Measurements from ENCODE around the gene CALR.
A peak's percentile ranks its signal among the peaks of the same experiment; 100 is the strongest.
"Not testable (repeated sequence)": the region's sequence is repeated elsewhere in the genome, so short reads cannot be mapped to it uniquely, and the experiment has no call there.

CALR gene

DNA sequence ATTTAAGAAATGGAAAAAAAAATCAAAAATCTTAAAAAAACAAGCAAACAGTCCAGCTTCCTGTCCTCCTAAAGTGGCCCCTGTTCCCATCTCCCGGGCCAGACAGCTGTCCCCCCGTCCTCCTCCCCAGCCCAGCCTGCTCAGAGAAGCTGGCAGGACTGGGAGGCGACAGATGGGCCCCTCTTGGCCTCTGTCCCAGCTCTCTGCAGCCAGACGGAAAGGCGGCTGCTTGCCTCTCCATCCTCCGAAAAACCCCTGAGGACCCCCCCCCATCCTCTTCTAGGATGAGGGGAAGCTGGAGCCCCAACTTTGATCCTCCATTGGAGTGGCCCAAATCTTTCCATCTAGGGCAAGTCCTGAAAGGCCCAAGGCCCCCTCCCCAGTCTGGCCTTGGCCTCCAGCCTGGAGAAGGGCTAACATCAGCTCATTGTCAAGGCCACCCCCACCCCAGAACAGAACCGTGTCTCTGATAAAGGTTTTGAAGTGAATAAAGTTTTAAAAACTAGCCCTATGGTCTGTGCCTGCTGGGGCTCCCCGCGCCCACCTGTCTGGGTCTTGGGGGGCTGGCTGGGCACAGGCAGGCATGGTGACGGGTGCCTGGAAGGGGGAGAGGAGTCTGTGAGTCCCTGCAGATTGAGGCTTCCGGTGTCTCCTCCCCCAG lies 14.9 kb downstream of the CALR start:
- Histone ChIP-seq H3K79me2 (ENCODE audit: control insufficient read depth, insufficient read depth, low read length) (peaks cover 25% of the 10 kb centered on the region), H3K36me3 (ENCODE audit: control insufficient read depth, insufficient read depth, low read length) (peaks cover 12% of the 10 kb centered on the region), H2BK120ac (ENCODE audit: low read depth, low read length) (no peak overlapping the region), H4K5ac (ENCODE audit: low read length) (no peak overlapping the region), H3K4ac (ENCODE audit: low read depth, low read length) (no peak overlapping the region), H3K4me3 (ENCODE audit: low read length) (no peak overlapping the region), H3K9ac (ENCODE audit: low read length) (no peak overlapping the region), H2BK15ac (replicated peaks; ENCODE audit: low read depth) (no peak overlapping the region), H3K4me1 (ENCODE audit: control insufficient read depth, low read depth, low read length) (no peaks in the 10 kb centered on the region), H2AK5ac (ENCODE audit: low read length) (no peak overlapping the region), H3K18ac (ENCODE audit: low read length) (no peak overlapping the region), H3K4me2 (ENCODE audit: low read length) (no peak overlapping the region), H3K27ac (ENCODE audit: low read depth, low read length) (no peak overlapping the region), H3K56ac (ENCODE audit: low read length) (no peak overlapping the region), H2BK5ac (ENCODE audit: low read length) (no peak overlapping the region), H3K27me3 (ENCODE audit: insufficient read depth, low read length, poor library complexity) (no peaks in the 10 kb centered on the region), H4K8ac (ENCODE audit: low read depth, low read length) (no peak overlapping the region), H3K79me1 (ENCODE audit: low read length) (peaks cover 9% of the 10 kb centered on the region), H3K23ac (ENCODE audit: low read length) (no peak overlapping the region)
- WGBS (ENCODE audit: extremely low coverage, insufficient coverage, low lambda C conversion rate), result no CpG with 5 or more reads among the region's 11 CpGs
- no peak for DNase-seq

DNA sequence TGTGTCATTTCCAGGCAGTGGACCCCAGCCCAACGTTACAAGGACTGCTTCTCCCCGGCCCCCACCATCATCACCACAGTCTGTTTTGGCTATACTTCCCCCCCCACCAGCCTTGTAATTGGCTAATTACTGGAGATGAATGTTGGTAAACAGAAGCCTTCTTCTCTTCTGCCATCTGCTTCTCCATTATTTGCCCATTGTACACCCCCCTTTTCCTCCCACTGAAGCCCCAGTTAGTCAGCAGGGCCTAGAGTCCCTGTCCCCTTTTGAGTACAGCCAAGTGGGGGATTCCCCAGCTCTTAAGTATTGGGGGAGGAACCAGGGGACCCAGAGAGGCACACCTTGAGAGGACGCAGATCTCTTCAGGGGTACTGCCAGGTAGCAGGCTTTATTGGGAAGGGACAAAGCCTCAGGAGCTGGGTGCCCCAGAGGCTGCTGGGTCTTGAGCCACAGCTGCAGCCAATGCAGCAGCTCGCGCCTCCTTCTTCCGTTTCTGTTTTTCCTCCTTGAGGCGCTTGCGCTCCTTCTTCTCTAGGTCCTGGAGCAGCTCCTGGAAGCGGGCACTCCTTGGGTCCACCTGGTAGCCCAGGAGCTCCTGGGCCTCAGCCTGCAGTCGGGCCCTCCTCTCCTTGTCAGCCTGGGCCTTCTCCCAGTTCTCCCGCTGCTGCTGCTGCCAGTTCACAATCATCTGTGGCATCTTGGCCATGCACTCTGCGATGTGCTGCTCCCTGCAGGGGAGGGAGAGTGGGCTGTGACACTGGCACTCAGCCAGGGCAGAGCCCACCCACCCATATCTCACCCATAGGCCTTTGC lies 15.6 kb downstream of the CALR start:
- Histone ChIP-seq H2BK5ac (ENCODE audit: low read length) (no peak overlapping the region), H3K4me2 (ENCODE audit: low read length) (no peak overlapping the region), H3K27ac (ENCODE audit: low read depth, low read length) (no peak overlapping the region)

DNA sequence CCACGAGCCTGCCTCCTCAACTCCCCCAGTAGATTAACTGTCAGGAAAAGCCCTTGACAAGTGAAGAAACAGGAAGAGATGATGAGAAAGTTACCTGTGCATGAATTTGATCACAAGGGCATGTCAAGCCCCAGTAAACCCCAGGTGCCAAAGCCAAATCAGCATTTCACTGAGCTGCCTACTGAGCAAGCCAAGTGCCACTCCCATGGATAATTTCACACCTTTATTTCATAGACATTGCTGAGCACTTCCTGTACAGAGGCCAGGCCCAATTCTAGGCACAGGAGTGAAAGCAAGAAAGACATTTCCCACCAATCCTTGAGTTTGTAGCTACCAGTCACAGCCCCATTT lies 16.2 kb downstream of the CALR start:
- Histone ChIP-seq H2AK5ac (ENCODE audit: low read length) (no peak overlapping the region), H3K4me1 (ENCODE audit: control insufficient read depth, low read depth, low read length) (no peaks in the 10 kb centered on the region), H3K23ac (ENCODE audit: low read length) (no peak overlapping the region), H3K4me2 (ENCODE audit: low read length) (no peak overlapping the region), H3K27ac (ENCODE audit: low read depth, low read length) (no peak overlapping the region), H3K9ac (ENCODE audit: low read length) (no peak overlapping the region), H3K4ac (ENCODE audit: low read depth, low read length) (no peak overlapping the region), H3K79me1 (ENCODE audit: low read length) (peaks cover 9% of the 10 kb centered on the region), H4K8ac (ENCODE audit: low read depth, low read length) (no peak overlapping the region), H2BK15ac (replicated peaks; ENCODE audit: low read depth) (no peak overlapping the region), H3K79me2 (ENCODE audit: control insufficient read depth, insufficient read depth, low read length) (peaks cover 25% of the 10 kb centered on the region), H2BK5ac (ENCODE audit: low read length) (no peak overlapping the region), H3K36me3 (ENCODE audit: control insufficient read depth, insufficient read depth, low read length) (peaks cover 9% of the 10 kb centered on the region), H2BK120ac (ENCODE audit: low read depth, low read length) (no peak overlapping the region), H3K56ac (ENCODE audit: low read length) (no peak overlapping the region), H3K4me3 (ENCODE audit: low read length) (no peak overlapping the region), H3K18ac (ENCODE audit: low read length) (no peak overlapping the region), H3K27me3 (ENCODE audit: insufficient read depth, low read length, poor library complexity) (no peaks in the 10 kb centered on the region), H4K5ac (ENCODE audit: low read length) (no peak overlapping the region)
- WGBS (ENCODE audit: extremely low coverage, insufficient coverage, low lambda C conversion rate), result no CpG with 5 or more reads among the region's 1 CpG
- no peak for DNase-seq

More for the DNA sequence above, 15.6 kb downstream of the CALR start:
- no CpG with 5 or more reads among the region's 12 CpGs for WGBS (ENCODE audit: extremely low coverage, insufficient coverage, low lambda C conversion rate)
- H3K79me1 ChIP-seq (ENCODE audit: low read length), result peaks cover 9% of the 10 kb centered on the region
- no peak overlapping the region for H2BK15ac ChIP-seq (replicated peaks; ENCODE audit: low read depth)
- no peak overlapping the region for H4K5ac ChIP-seq (ENCODE audit: low read length)
- no peaks in the 10 kb centered on the region for H3K27me3 ChIP-seq (ENCODE audit: insufficient read depth, low read length, poor library complexity)
- no peak overlapping the region for H2BK120ac ChIP-seq (ENCODE audit: low read depth, low read length)
- H3K4me1 ChIP-seq (ENCODE audit: control insufficient read depth, low read depth, low read length), result no peaks in the 10 kb centered on the region
- no peak overlapping the region for H3K4ac ChIP-seq (ENCODE audit: low read depth, low read length)
- no peak overlapping the region for H3K23ac ChIP-seq (ENCODE audit: low read length)
- H3K9ac ChIP-seq (ENCODE audit: low read length), result no peak overlapping the region
- H4K8ac ChIP-seq (ENCODE audit: low read depth, low read length), result no peak overlapping the region
- H3K4me3 ChIP-seq (ENCODE audit: low read length), result no peak overlapping the region
- peaks cover 12% of the 10 kb centered on the region for H3K36me3 ChIP-seq (ENCODE audit: control insufficient read depth, insufficient read depth, low read length)
- no peak overlapping the region for H3K18ac ChIP-seq (ENCODE audit: low read length)
- DNase-seq, result no peak
- peaks cover 25% of the 10 kb centered on the region for H3K79me2 ChIP-seq (ENCODE audit: control insufficient read depth, insufficient read depth, low read length)
- H2AK5ac ChIP-seq (ENCODE audit: low read length), result no peak overlapping the region
- no peak overlapping the region for H3K56ac ChIP-seq (ENCODE audit: low read length)

DNA sequence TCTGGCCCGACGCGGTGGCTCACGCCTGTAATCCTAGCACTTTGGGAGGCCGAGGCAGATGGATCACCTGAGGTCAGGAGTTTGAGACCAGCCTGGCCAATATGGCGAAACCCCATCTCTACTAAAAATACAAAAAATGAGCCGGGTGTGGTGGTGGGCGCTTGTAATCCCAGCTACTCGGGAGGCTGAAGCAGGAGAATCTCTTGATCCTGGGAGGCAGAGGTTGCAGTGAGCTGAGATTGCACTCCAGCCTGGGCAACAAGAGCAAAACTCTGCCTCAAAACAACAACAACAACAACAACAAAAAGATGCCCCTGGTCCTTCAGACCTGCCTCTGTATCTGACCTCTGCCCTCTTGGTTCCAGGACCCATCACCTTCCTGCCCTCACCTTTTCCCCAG lies 17.2 kb downstream of the CALR start:
- not testable (repeated sequence) for H2BK120ac ChIP-seq (ENCODE audit: low read depth, low read length); H3K4me1 ChIP-seq (ENCODE audit: control insufficient read depth, low read depth, low read length); H2BK15ac ChIP-seq (replicated peaks; ENCODE audit: low read depth); H3K4me3 ChIP-seq (ENCODE audit: low read length); H3K4ac ChIP-seq (ENCODE audit: low read depth, low read length); H2AK5ac ChIP-seq (ENCODE audit: low read length); H3K18ac ChIP-seq (ENCODE audit: low read length); H3K27me3 ChIP-seq (ENCODE audit: insufficient read depth, low read length, poor library complexity); H4K8ac ChIP-seq (ENCODE audit: low read depth, low read length); H3K27ac ChIP-seq (ENCODE audit: low read depth, low read length); DNase-seq; H3K79me1 ChIP-seq (ENCODE audit: low read length); H2BK5ac ChIP-seq (ENCODE audit: low read length); H3K23ac ChIP-seq (ENCODE audit: low read length); H4K5ac ChIP-seq (ENCODE audit: low read length); H3K36me3 ChIP-seq (ENCODE audit: control insufficient read depth, insufficient read depth, low read length)
- H3K56ac ChIP-seq (ENCODE audit: low read length), result peak overlapping the region; percentile 96
- no CpG with 5 or more reads among the region's 9 CpGs for WGBS (ENCODE audit: extremely low coverage, insufficient coverage, low lambda C conversion rate)
- peak overlapping the region; percentile 66 for H3K4me2 ChIP-seq (ENCODE audit: low read length)
- peaks cover 25% of the 10 kb centered on the region for H3K79me2 ChIP-seq (ENCODE audit: control insufficient read depth, insufficient read depth, low read length)
- H3K9ac ChIP-seq (ENCODE audit: low read length), result peak overlapping the region; percentile 84

DNA sequence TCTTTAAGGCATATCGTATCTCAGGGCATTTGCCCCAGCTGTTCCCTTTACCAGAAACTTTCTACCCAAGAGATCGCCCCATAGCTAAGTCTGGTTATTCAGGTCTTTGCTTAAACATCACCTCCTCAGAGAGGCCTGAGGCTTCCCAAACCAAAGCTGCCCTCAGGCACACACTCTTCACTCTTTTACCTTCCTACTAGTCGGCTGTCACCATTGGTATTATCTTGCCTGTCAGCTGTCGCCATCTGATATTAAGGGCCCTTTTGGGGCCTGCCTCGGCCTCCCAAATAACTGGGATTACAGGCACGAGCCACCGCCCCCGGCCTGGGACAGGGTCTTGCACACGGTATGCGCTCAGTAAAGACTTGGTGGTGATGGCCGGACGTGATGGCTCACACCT lies 17.6 kb downstream of the CALR start:
- WGBS (ENCODE audit: extremely low coverage, insufficient coverage, low lambda C conversion rate), result no CpG with 5 or more reads among the region's 12 CpGs
- Histone ChIP-seq H3K9ac (ENCODE audit: low read length) (peak overlapping the region; percentile 84), H3K56ac (ENCODE audit: low read length) (peak overlapping the region; percentile 96), H2BK120ac (ENCODE audit: low read depth, low read length) (no peak overlapping the region), H3K4me1 (ENCODE audit: control insufficient read depth, low read depth, low read length) (no peaks in the 10 kb centered on the region), H2BK15ac (replicated peaks; ENCODE audit: low read depth) (no peak overlapping the region), H3K27me3 (ENCODE audit: insufficient read depth, low read length, poor library complexity) (no peaks in the 10 kb centered on the region), H3K18ac (ENCODE audit: low read length) (no peak overlapping the region), H4K5ac (ENCODE audit: low read length) (no peak overlapping the region), H3K79me2 (ENCODE audit: control insufficient read depth, insufficient read depth, low read length) (peaks cover 25% of the 10 kb centered on the region), H2BK5ac (ENCODE audit: low read length) (no peak overlapping the region), H3K4me2 (ENCODE audit: low read length) (peak overlapping the region; percentile 66), H3K36me3 (ENCODE audit: control insufficient read depth, insufficient read depth, low read length) (peaks cover 7% of the 10 kb centered on the region), H3K4ac (ENCODE audit: low read depth, low read length) (no peak overlapping the region), H4K8ac (ENCODE audit: low read depth, low read length) (no peak overlapping the region), H3K79me1 (ENCODE audit: low read length) (peaks cover 9% of the 10 kb centered on the region), H2AK5ac (ENCODE audit: low read length) (no peak overlapping the region), H3K23ac (ENCODE audit: low read length) (no peak overlapping the region), H3K27ac (ENCODE audit: low read depth, low read length) (no peak overlapping the region), H3K4me3 (ENCODE audit: low read length) (peak overlapping the region; percentile 28)
- no peak for DNase-seq
